IPS-20b (cell line): Measurements from ENCODE around the gene JUND.
"Not testable (repeated sequence)": the region's sequence is repeated elsewhere in the genome, so short reads cannot be mapped to it uniquely, and the experiment has no call there.

Source experiments
- H3K27ac ChIP-seq: one replicate; pipeline ENCODE4 v1.5.1; 2013; ENCODE audit warnings: low read length
- H3K27me3 ChIP-seq: 2 replicates; pipeline ENCODE4 v1.6.1; 2013; ENCODE audit warnings: mild to moderate bottlenecking, low read length, inconsistent platforms; ENCODE audit not compliant: insufficient read depth
- H3K36me3 ChIP-seq: 2 replicates; pipeline ENCODE4 v1.6.1; 2013; ENCODE audit warnings: low read depth, mild to moderate bottlenecking, inconsistent platforms, low read length, moderate library complexity; ENCODE audit not compliant: insufficient read depth
- H3K4me1 ChIP-seq: 2 replicates; pipeline ENCODE4 v1.6.1; 2013; ENCODE audit warnings: mild to moderate bottlenecking, control low read depth, inconsistent platforms, low read length, moderate library complexity; ENCODE audit not compliant: insufficient read depth
- H3K4me3 ChIP-seq: 2 replicates; pipeline ENCODE4 v1.5.1; 2013; ENCODE audit warnings: mild to moderate bottlenecking, low read length, inconsistent platforms
- H3K9ac ChIP-seq: 2 replicates; pipeline ENCODE4 v1.6.1; 2013; ENCODE audit warnings: low read depth, mild to moderate bottlenecking, inconsistent platforms, low read length, moderate library complexity
- H3K9me3 ChIP-seq: 2 replicates; pipeline ENCODE4 v1.6.1; 2013; ENCODE audit warnings: mild to moderate bottlenecking, low read depth, low read length, inconsistent platforms; ENCODE audit not compliant: insufficient read depth

Gene JUND

DNA sequence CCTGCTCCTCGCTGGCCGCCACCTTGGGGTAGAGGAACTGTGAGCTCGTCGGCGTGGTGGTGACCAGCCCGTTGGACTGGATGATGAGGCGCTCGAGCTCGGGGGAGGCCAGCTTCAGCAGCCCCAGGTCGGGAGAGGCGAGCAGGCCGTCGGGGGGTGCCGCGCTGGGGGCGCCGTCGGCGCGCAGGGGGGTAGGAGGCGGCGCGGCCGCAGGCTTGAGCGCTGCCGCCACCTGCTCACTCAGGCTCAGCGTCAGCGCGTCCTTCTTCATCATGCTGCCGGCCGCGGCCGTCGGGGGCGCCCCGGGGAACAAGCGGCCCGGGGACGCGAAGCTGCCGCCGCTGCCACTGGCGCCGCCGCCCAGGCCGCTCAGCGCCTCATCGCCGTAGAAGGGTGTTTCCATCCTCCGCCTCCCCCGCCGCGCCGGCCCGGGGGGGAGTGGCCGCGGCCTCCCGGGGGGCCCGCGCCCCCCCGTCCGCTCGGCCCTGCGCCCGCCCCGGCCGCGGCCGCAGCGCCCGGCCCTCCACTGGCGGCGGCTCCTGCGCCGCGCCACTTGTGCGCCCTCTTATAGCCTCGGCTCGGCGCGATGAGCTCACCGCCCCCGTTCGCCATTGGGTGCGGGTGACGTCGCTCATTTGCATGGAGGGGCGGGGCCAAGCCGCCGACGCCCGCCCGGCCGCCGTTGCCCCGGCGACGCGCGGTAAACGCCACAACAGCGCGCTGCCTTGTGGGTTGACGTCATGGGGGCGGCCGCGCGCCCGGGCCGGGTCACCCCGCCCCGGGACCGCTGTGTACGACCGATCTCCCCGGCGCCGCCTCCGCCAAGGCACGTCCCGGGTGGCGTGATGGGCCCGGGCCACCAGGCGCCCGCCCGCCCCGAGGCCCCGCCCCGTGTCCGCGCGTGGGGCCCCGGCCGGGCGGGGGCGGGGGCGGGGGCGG lies at the start of gene JUND:
TSS of gene JUND (minus strand) at position 541 of the 939 bp plus-strand sequence. CDS start at position 403, 138 bp downstream.
- Histone ChIP-seq H3K9ac (peak within 1 kb of the TSS; percentile 99), H3K36me3 (peaks cover 12% of the 10 kb centered on the region), H3K9me3 (no peaks in the 10 kb centered on the region), H3K4me3 (peak within 1 kb of the TSS; percentile 90), H3K27ac (peak within 1 kb of the TSS; percentile 100), H3K4me1 (peaks cover 8% of the 10 kb centered on the region; the same call in 1 of the 2 replicates), H3K27me3 (peaks cover 1% of the 10 kb centered on the region; the same call in 1 of the 2 replicates)

- no peaks in the 10 kb centered on the region for H3K36me3 ChIP-seq
- no peak overlapping the region for H3K27ac ChIP-seq
- no peaks in the 10 kb centered on the region for H3K4me1 ChIP-seq
- no peaks in the 10 kb centered on the region for H3K9me3 ChIP-seq
- no peak overlapping the region for H3K4me3 ChIP-seq
- no peak overlapping the region for H3K9ac ChIP-seq
- H3K27me3 ChIP-seq, result no peaks in the 10 kb centered on the region
Measured at GRCh38 chr19:18330868-18331267, 49.4 kb upstream of the JUND start.

DNA sequence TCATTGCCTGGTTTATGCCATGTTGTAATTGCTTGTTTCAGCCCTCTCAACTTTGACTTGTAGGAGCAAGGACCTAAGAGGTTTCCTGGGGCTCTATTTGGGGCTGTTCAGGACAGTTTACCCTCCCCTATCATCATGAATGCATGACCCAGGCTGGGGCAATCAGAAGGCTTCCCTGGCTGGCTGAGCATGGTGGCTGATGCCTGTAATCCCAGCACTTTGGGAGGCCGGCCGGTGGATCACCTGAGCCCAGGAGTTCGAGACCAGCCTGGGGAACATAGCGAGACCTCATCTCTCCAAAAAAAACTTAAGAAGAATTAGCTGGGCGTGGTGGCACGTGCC lies 47.6 kb upstream of the JUND start:
- Histone ChIP-seq H3K9ac (peak overlapping the region; percentile 67; the same call in 1 of the 2 replicates), H3K36me3 (no peaks in the 10 kb centered on the region), H3K4me1 (no peaks in the 10 kb centered on the region), H3K27ac (peak overlapping the region; percentile 9), H3K9me3 (no peaks in the 10 kb centered on the region), H3K4me3 (peak overlapping the region; percentile 66), H3K27me3 (no peaks in the 10 kb centered on the region)

- Histone ChIP-seq H3K4me1 (peaks cover 3% of the 10 kb centered on the region), H3K27ac (peak overlapping the region; percentile 9), H3K9me3 (no peaks in the 10 kb centered on the region), H3K36me3 (no peaks in the 10 kb centered on the region), H3K4me3 (peak overlapping the region; percentile 66), H3K9ac (peak overlapping the region; percentile 67; the same call in 1 of the 2 replicates), H3K27me3 (no peaks in the 10 kb centered on the region)
Measured at GRCh38 chr19:18328340-18329034, 47.1 kb upstream of the JUND start.

- no peaks in the 10 kb centered on the region for H3K36me3 ChIP-seq
- H3K27ac ChIP-seq, result no peak overlapping the region
- no peaks in the 10 kb centered on the region for H3K27me3 ChIP-seq
- no peaks in the 10 kb centered on the region for H3K9me3 ChIP-seq
- H3K9ac ChIP-seq, result no peak overlapping the region
- no peak overlapping the region for H3K4me3 ChIP-seq
- H3K4me1 ChIP-seq, result peaks cover 8% of the 10 kb centered on the region
Measured at GRCh38 chr19:18326772-18327171, 45.4 kb upstream of the JUND start.

GRCh38 chr19:18324373-18324731 lies 42.9 kb upstream of the JUND start:
- not testable (repeated sequence) for H3K9ac ChIP-seq, H3K27ac ChIP-seq
- peaks cover 15% of the 10 kb centered on the region for H3K4me1 ChIP-seq

DNA sequence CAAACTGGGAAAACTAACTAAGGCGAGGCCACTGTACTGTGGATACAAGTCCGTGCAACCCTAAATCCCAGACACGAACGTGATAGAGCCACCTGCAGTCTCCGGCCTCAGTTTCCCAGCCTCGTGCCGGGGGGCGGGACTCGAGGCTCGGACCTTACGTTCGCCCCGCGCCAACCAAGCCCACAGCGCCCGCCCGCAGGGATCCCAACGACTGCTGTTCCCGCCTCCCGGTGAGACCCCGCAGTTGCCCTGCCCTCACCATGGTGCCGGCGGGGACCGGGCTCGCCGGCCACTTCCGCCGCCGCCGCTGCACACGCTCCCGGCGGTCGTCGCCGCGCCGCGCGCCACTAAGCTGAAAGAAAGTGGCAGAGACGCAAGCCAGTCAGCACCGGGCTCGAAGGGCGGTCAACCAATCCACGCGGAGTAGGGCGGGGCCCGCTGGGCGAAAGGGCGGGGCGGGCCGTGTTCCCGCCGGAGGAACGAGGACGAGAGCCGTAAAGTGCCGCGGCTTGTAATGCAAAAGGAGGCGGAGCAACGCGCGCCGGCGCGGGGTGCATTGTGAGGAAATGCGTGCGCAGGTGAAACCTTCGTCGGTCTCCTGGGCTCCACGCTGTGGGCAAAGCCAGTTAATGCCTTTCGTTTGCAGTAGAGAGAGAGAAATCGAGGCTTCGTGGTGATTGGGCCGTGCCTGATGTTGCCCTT lies 41.5 kb upstream of the JUND start, which contains the start of gene LSM4:
TSS of gene LSM4 (minus strand) at position 318 of the 702 bp plus-strand sequence. CDS start at position 262, 56 bp downstream.
- Histone ChIP-seq H3K27ac (peak within 1 kb of the TSS; percentile 96), H3K27me3 (no peaks in the 10 kb centered on the region), H3K4me1 (peaks cover 15% of the 10 kb centered on the region), H3K36me3 (no peaks in the 10 kb centered on the region), H3K9me3 (no peaks in the 10 kb centered on the region), H3K9ac (peak within 1 kb of the TSS; percentile 94), H3K4me3 (peak within 1 kb of the TSS; percentile 85)

More at GRCh38 chr19:18324373-18324731, 42.9 kb upstream of the JUND start:
- not testable (repeated sequence) for H3K9me3 ChIP-seq, H3K27me3 ChIP-seq, H3K36me3 ChIP-seq, H3K4me3 ChIP-seq

GRCh38 chr19:18322318-18322758 lies 40.9 kb upstream of the JUND start:
- peak overlapping the region; percentile 59 for H3K27ac ChIP-seq
- H3K36me3 ChIP-seq, result no peaks in the 10 kb centered on the region
- peaks cover 15% of the 10 kb centered on the region for H3K4me1 ChIP-seq
- H3K9ac ChIP-seq, result peak overlapping the region; percentile 94
- H3K4me3 ChIP-seq, result peak overlapping the region; percentile 85
- H3K9me3 ChIP-seq, result no peaks in the 10 kb centered on the region
- H3K27me3 ChIP-seq, result no peaks in the 10 kb centered on the region

DNA sequence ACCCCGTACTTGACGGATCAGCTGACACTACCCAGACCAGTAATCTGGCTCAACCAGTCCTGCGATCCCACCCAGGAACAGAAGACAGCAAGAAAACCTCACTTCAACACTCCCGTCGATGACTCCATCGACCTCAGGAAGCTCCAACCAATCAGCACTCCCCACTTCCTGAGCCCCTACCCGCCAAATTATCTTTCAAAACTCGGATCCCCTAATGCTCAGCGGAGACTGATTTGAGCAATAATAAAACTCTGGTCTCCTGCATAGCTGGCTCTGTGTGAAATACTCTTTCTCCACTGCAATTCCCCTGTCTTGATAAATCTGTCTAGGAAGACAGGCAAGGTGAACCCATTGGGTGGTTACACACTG lies 40.3 kb upstream of the JUND start:
- Histone ChIP-seq H3K9ac (peak overlapping the region; percentile 94; the same call in 1 of the 2 replicates), H3K9me3 (no peaks in the 10 kb centered on the region), H3K4me3 (peak overlapping the region; percentile 85), H3K27ac (peak overlapping the region; percentile 10), H3K36me3 (no peaks in the 10 kb centered on the region), H3K4me1 (peaks cover 15% of the 10 kb centered on the region), H3K27me3 (no peaks in the 10 kb centered on the region)

- H3K9ac ChIP-seq, result peak overlapping the region; percentile 94; the same call in 1 of the 2 replicates
- no peaks in the 10 kb centered on the region for H3K9me3 ChIP-seq
- peaks cover 15% of the 10 kb centered on the region for H3K4me1 ChIP-seq
- H3K27me3 ChIP-seq, result no peaks in the 10 kb centered on the region
- H3K36me3 ChIP-seq, result no peaks in the 10 kb centered on the region
- H3K4me3 ChIP-seq, result peak overlapping the region; percentile 85; the same call in 1 of the 2 replicates
- H3K27ac ChIP-seq, result no peak overlapping the region
Measured at GRCh38 chr19:18320865-18321733, 39.7 kb upstream of the JUND start.
